Limb (tissue), 2 donors: ENCODE measurements around the gene MAPRE2.

Source experiments
- DNase-seq, 2 donors: peaks; one replicate each; pipeline ENCODE4 v3.0.0-alpha.2; 2016; ENCODE audit errors: extremely low spot score in 2 of 2

Gene MAPRE2

GRCh38 chr18:35061804-35062203, 20.6 kb downstream of the MAPRE2 start:
- DNase-seq = no peak

- no peak for DNase-seq
Measured at GRCh38 chr18:35062408-35062807, 21.2 kb downstream of the MAPRE2 start.

- DNase-seq = no peak
Measured at GRCh38 chr18:35063875-35064690, 22.9 kb downstream of the MAPRE2 start.

- DNase-seq = no peak
Measured at GRCh38 chr18:35067454-35067853, 26.2 kb downstream of the MAPRE2 start.

GRCh38 chr18:35071819-35072247, 30.6 kb downstream of the MAPRE2 start:
- DNase-seq = no peak

- no peak for DNase-seq
Measured at GRCh38 chr18:35072616-35073015, 31.4 kb downstream of the MAPRE2 start.

- DNase-seq = no peak
Measured at GRCh38 chr18:35073186-35074105, 32.2 kb downstream of the MAPRE2 start.

GRCh38 chr18:35074581-35074980, 33.4 kb downstream of the MAPRE2 start:
- no peak for DNase-seq

- DNase-seq = no peak
Measured at GRCh38 chr18:35075132-35075531, 33.9 kb downstream of the MAPRE2 start.

- no peak for DNase-seq
Measured at GRCh38 chr18:35076135-35076924, 35.1 kb downstream of the MAPRE2 start.

GRCh38 chr18:35077937-35078336, 36.7 kb downstream of the MAPRE2 start:
- no peak for DNase-seq

GRCh38 chr18:35080058-35080457, 38.8 kb downstream of the MAPRE2 start:
- no peak for DNase-seq

- DNase-seq = no peak
Measured at GRCh38 chr18:35083174-35083712, 42.0 kb downstream of the MAPRE2 start.

GRCh38 chr18:35084494-35085449, 43.6 kb downstream of the MAPRE2 start:
- DNase-seq = no peak

- DNase-seq = no peak
Measured at GRCh38 chr18:35085450-35086380, 44.5 kb downstream of the MAPRE2 start.

GRCh38 chr18:35086704-35087103, 45.5 kb downstream of the MAPRE2 start:
- no peak for DNase-seq

GRCh38 chr18:35087726-35088125, 46.5 kb downstream of the MAPRE2 start:
- no peak for DNase-seq

- DNase-seq = no peak
Measured at GRCh38 chr18:35088921-35089320, 47.7 kb downstream of the MAPRE2 start.

GRCh38 chr18:35089382-35089781, 48.2 kb downstream of the MAPRE2 start:
- no peak for DNase-seq
